CD4-positive, alpha-beta T cell treated with Interleukin-4 for 1 hour (primary cell): Measurements from ENCODE around the gene IPMK.

Experiments used
- DNase-seq, 2 donors: peaks; one replicate each; pipeline ENCODE4 v3.0.0-alpha.2; 2020 to 2022

IPMK gene

GRCh38 chr10:58150290-58150689 is 117.4 kb downstream of the IPMK start:
- DNase-seq: no peak

GRCh38 chr10:58143944-58144343 is 123.8 kb downstream of the IPMK start:
- DNase-seq: no peak
